GM21367 (cell line): ENCODE results near the gene KRTAP29-1.
"Not testable (repeated sequence)": the region's sequence is repeated elsewhere in the genome, so short reads cannot be mapped to it uniquely, and the experiment has no call there.

Experiments
- ATAC-seq: cut with Tn5 transposase; IDR thresholded peaks from one replicate; pipeline ENCODE4 v1.9.1; 2021; ENCODE audit not compliant: unreplicated experiment

KRTAP29-1 gene, protein sequence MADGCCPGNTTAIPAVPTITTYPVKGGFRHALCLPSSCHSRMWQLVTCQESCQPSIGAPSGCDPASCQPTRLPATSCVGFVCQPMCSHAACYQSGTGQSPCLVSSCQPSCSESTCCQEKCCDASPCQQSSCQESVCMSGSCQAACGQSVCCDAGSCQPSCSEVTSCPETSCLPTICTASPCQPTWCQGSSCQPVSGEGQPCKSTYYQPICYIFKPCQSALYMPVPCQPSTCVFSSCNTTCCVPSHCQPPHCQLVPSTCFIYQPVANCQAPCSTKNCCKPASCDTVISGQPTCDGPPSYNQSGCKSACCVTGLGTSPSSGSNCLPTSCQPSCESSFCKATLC

DNA sequence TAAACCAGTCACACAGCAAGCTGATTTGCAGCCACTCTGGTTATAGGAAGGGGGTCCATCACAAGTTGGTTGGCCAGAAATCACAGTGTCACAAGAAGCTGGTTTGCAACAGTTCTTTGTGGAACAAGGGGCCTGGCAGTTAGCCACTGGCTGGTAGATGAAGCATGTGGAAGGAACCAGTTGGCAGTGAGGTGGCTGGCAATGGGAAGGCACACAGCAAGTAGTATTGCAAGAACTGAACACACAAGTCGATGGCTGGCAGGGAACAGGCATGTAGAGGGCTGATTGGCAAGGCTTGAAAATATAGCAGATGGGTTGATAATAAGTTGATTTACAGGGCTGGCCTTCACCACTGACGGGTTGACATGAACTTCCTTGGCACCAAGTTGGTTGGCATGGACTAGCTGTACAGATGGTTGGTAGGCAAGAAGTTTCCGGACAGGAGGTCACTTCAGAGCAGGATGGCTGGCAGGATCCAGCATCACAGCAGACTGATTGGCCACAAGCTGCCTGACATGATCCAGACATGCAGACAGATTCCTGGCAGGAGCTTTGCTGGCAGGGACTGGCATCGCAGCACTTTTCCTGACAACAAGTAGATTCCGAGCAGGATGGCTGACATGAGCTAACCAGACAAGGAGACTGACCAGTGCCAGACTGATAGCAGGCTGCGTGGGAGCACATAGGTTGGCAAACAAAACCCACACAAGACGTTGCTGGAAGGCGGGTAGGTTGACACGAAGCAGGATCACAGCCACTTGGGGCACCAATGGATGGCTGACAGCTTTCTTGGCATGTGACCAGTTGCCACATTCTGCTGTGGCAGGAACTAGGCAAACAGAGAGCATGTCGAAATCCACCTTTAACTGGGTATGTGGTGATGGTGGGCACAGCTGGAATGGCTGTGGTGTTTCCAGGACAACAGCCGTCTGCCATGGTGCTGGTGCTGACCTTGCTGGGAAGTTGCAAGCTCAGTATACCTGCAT, at the start of gene KRTAP29-1:
TSS of gene KRTAP29-1 (minus strand) at position 936 of the 986 bp plus-strand sequence. CDS start at position 936, 0 bp downstream.
- ATAC-seq = no peak

DNA sequence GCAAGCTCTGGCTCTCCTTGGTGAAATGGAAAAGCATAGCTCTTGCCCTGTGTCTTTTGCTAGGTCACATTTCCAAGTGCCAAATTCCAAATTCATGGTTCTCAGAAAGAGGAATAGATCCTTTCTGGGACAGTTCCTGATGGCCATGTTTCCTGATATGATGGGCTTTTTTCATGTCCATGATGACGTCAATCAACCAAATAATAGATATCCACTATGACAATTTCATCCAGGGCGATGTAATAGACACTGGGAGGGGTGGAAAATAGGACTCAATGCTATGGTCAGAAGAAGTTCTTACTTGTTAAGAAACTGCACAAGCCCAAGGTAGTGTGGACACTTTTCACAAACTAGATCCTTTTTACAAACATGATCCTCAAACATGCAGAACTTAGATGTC, 48.5 kb upstream of the KRTAP29-1 start:
- ATAC-seq = no peak

DNA sequence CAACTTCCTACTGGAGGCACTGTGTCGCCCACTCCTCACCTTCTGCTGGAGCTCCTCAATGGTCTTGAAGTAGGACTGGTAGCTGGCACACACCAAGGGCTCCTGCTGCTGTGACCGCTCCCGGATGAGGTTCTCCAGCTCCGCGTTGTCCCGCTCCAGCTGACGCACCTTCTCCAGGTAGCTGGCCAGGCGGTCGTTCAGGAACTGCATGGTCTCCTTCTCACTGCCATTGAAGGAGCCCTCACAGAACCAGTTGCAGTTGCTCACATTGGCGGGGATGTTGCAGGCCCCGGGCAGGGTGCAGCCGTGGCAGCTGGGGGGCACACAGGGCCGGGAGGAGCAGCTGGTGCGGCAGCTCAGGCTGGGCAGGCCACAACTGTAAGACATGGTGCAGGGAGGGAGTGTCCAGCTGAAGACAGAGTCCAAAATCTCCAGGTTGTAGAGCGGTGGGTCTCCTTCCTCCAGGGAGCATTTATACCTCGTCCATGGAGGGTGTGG, 47.8 kb upstream of the KRTAP29-1 start, which contains the start of gene KRT33A:
TSS of gene KRT33A (minus strand) at position 448 of the 498 bp plus-strand sequence. CDS start at position 387, 61 bp downstream.
- ATAC-seq = not testable (repeated sequence)

DNA sequence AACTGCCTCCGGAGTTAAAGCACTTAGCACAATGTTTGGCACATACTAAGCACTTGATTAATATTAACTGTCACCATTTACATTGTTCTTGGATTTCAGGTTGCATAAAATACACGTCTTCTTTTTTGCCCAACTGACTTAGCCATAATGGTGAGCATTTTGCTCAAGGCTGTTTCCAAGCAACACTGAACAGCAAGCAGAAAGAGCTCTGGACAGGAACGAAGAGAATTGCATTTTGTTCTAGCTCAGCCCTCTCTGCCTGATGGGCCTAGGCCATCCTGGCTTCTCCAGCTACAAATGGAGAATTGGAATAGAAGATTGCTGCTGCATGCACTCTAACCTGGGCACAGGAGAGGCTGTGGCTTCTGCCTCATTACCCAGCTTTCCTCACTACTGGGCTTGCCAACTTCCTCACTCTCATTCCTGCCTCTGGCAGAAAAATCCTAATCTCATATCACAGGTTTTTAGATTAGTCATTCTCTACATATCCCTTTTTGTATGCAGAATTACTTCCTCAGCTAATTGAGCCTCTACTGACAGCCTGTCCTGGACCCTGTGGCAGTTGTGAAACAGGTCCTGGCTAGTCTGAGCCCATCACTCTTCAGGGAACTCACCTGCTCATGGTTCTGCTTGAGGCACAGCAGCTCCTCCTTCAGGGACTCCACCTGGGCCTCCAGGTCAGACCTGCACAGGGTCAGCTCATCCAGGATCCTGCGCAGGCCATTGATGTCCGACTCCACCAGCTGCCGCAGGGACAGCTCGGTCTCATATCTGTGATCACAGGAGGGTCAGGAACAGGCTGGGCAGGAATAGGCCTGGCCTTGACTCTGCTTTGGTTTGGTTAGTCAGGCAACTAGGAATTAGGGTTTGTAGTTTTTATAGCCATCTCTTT, 45.5 kb upstream of the KRTAP29-1 start:
- no peak for ATAC-seq

DNA sequence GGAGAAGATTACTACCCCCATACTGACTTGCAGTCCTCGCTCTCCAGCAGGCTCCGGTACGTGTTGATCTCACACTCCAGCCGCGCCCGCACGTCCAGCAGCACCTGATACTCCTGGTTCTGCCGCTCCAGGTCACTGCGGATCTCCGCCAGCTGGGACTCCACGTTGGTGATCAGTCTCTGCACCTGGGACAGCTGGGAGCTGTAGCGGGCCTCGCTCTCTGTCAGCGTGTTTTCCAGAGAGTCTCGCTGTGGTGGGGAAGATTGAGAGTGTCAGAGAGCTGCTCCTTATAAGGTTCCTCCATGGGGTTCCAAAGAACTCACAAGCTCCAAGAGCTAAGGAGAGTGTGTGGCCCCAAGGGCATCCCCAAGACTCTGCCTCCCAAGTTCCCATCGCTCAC, 43.8 kb upstream of the KRTAP29-1 start:
- ATAC-seq = not testable (repeated sequence)

DNA sequence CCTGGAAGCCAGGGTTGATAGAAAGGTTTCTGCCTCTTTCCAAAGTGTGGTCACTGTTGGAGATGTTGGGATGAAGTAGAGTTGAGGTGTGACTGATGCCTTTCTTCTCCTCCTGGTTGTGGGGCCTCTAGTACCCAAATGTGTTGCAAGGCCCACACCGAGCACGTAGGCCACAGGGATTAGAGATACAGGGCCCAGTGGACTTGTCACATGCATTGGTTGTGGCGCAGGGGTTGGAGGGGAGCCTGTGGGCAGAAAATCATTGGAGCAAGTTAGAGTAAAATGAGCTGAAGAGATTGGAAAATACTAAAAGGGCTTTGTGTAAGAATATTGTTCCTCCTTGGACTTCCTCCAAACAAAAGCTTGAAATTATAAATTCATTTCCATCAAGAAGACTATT, 43.3 kb upstream of the KRTAP29-1 start:
- ATAC-seq = no peak

DNA sequence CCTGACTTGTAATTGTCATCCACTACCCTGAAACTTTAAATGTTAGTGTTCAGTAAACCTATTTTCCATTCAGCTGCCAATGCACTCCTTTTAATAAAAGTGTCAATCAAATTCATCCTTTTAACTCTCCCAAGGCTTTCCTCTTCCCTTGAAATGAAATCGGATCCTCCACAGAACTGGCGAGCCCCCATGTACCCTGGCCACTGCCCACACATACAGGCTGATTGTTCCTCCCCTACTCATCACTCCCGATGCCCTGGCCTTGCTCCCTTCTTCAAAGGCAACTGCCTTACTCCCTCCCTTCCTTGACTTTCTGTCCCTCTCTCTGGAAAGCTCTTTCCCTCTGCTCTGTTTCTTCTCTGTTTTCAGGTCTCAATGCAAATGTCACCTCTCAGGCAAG, 40.4 kb upstream of the KRTAP29-1 start:
- no peak for ATAC-seq

DNA sequence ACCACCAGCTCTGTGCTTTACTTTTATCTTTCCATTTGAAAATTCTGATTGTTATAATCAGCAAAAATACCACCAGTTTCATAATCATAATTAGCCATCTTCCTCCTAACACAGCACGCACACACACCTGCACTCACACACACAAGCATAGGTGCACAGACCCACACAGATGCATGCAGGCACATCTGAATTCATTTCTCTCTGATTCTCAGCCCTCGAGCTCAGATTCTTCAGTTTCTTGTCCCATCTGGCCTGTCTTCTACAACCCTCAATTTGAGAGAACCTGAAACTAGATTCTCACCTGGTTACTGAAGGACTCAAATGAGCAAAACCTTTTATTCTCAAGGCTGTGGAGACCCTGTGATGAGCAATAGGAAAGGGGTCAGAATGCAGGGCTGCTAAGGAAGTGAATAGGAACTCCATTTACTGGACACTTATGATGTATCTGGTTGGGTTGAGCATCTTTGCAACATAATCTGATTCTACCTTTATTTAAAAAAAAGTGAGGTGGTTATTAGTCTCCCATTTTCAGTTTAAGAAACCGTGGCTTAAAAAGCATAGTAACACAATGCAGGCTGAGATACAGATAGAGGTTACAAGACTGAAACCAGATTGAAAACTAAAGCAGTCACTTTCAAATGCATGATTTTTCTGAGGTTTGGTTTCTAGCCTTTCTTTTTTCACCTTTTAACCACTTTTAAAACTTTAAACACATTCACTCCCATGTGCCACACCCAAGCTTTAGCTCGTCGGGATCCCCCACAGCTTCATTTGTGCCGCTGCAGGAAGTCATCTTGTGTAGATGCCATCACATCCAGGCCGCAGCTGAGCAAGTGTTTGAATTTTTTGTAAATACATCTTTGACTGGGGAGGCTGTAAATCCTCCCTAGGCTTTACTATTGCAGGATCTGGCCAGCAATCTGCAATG, 38.5 kb upstream of the KRTAP29-1 start:
- no peak for ATAC-seq

DNA sequence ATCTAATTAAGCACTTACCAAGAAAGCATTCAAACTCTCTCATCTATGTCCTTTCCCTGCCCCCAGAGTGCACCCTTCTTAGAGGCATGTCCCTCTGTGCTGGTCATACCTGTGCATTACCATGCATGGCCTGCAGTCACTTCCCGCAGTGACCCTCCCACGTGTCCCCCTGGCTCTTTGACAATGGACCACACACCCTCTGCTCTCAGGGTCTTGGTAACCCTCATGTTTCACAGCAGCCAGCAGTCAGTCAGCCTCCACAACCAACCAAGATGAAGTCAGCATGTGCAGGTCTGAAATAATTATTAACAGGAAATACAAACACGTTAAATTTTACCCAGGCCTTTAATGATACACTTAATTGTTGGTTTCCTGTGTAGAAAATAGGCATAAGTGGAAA, 37.8 kb upstream of the KRTAP29-1 start:
- no peak for ATAC-seq

DNA sequence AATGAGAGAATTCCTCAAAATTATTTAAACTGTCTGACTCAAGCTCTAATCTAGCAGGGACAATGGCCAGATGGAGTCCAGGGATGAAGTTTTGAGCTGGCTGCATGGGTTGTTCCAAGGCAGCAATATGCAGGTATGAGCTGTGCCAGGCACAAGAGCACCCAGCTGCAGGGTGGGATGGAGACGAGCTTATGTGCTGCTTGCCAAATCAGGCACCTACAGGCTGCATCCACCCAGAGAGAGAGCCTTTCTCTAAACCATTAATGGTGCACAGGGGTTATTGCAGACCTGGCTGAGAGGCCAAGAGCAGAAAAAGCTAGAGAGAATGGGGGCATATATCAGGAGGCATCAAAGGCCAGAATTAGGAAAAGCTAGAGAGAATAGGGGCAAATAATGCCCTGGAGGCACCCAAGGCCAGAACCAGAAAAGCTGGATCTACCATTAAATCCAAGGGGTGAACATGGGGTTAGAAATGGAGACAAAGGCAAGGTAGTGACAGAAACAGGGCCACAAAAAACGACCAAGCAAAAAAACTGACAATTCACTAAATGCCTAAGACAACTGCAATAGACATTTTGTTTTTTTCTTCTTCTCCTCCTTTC, 37.0 kb upstream of the KRTAP29-1 start:
- ATAC-seq = no peak

DNA sequence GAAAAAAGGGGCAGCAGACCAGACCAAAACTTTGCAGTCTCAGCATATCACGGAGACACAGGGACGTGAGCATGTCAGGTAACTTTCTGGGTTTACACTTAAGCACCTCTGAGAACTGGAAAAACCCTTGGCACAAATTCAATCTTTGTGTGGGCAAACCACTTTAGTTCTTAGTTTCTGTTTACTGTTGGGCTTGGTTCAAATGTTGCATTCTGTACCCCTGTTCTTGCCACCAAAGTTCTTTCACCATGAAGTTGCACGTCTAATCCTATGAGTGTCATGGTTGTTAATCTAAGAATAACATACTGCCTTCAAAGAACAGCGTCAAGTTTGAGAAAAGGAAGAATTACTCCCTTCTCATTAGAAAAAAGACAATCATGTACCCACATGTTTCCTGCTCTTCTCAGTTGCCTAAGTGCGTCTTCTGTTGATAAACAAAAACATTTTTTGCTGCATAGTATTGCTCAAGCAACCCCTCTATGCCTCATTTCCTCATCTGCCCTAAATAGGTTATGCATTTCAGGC, 36.4 kb upstream of the KRTAP29-1 start:
- ATAC-seq = no peak

DNA sequence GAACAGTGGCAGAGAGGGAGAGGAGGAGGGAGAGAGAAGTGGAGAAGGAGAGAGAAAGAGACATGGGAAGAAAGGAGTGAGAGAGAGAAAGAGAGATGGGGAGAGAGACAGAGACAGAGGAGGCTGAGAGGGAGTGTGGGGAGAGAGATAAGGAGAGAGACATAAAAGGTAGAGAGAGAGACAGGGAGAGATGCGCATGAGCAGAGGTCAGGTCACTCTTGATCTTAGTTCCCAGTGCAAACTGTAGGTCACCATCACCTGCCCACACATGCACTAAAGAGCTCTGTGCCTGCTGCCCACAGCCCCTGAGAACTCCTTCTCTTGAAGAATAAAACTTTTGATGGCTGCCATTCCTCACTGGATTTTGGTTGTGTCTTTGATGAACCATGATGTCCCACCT, 33.1 kb upstream of the KRTAP29-1 start:
- ATAC-seq = no peak

DNA sequence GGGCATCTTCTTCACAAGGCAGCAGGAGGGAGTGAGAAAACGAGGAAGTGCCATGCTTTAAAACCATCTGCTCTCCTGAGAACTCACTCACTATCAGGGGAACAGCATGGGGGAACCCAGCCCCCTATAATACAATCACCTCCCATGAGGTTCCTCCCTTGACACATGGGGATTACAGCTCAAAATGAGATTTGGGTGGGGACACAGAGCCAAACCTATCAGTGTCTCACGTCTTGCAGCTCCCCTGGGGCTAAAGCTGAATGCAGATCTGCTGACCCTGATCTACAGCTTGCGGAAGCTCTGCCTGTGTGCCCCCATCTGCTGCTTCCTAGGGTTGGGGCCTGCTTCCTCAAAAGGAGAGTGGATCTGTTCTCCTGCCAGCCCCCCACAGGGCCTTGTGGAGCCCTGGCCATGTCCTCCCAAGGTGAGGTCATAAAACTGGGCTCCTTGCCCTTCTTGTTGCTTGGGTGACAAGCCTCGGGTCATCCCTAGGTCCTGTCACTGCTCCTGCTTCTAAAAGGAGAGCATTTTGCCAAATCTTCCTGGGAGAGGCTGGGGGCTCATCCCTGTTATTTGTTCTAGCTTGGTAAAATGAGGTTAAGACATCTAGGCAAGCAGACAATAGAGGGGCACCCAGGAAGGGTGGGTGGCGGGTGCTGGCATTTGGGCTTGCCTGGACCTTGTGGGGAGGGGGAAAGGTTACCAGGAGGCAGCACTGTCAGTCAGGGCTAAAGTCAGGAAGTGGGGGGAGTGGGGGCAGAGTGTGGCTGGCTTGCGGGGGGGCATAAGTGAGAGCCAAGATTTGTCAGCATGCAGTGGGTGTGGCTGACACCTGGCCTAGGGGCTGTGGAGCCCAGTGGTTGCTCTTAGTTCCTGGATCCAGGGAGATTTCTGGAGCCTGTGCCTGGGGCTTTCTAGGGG, 32.0 kb upstream of the KRTAP29-1 start:
- no peak for ATAC-seq

DNA sequence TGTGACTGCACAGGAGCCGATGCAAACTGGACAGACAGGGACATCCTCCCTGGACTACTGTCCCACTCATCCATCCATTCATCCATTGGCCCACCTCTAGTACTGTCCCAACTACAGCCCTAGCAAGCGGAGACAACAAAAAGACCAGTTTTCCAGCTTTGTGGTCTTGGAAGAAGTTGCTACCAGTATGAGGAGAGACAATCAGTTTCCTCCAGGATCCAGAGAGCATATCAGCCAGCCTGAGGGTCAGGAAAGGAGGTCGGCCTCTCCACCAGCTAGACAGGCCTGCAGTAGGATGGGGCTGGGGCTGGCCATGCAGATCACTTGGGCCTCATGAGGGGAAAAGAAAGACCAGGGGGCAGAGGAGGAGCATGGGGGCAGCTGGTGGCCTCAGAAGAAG, 31.2 kb upstream of the KRTAP29-1 start:
- no peak for ATAC-seq

DNA sequence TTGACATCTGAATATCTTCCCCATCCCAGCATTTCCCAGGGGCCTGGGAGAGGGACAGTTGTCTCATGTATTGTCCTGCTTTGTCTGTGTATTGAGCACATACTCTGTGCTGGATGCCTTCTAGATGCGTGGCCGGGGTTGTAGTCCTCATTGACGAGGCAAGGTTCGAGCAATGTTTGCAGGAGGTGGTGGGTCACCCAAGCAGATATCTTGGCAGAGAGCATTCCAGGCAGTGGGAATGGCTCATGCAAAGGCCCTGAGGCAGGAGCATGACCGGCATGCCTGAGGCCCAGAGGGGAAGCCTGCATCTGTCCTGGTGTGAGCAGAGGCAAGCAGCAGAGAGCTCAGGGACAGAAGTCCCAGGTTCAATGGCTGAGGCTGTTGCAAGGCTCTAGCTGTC, 30.4 kb upstream of the KRTAP29-1 start:
- no peak for ATAC-seq

DNA sequence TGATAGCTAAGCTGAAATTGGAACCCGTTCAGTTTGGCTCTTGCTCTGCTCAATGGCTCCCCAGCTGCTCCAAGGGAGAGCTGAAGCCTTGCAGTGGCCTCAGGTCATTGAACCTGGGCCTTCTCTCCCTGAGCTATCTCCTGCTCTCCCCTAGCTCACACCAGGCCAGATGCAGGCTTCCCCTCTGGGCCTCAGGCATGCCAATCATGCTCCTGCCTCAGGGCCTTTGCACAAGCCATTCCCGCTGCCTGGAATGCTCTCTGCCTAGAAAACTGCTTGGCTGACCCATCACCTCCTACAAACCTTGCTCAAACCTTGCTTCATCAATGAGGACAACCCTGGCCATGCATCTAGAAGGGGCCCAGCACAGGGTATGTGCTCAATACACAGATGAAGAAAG, 29.6 kb upstream of the KRTAP29-1 start:
- no peak for ATAC-seq

DNA sequence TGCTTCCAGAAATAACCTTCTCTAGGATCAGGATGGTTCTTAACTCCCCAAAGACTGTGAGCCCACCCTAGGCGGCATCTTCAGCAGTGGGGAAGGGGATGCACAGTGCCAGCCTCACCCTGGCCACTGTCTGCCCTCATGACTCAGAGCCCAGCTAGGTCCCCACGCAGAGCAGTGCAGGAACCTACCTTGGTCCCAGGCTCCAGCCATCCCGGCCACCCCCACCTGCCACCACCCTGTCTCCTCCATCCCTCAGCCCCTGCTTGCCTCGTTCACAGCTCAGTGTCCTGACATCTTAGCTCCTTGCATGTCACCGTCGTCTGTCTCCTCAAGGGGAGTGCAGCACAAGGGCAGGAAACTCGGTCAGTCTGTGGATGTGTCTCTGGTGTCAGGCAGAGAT, 29.0 kb upstream of the KRTAP29-1 start:
- ATAC-seq = no peak
